Measurements from ENCODE around the gene ZNF280D. TPM values are rescaled to one million over a fixed set of nuclear protein-coding genes. Genes with fewer than 3 reads are reported as not detected.

The ZNF280D gene
- polyA plus RNA-seq, 2 of the 4 experiments (the other 2 are of a cell fraction) = 13.4 to 21.8 TPM

GRCh38 chr15:56732886-56733135 is 498 bp downstream of the ZNF280D start:
- ChIA-PET CTCF (interaction anchor here (2.3 kb wide), 1 partner anchor 14 kb away, joined by 6 read pairs; no protein-coding TSS in a partner anchor), POLR2A (interaction anchor here (0.9 to 1.7 kb wide), 9 partner anchors 14 to 429 kb away, joined by 3 to 17 read pairs (median 4); partner anchors contain the start of gene TCF12)
- DNase-seq (ENCODE audit: low read depth in 1 of 2, low spot score in 1 of 2) = peak in 1 of 2 experiments; percentile 23
- Histone ChIP-seq H3K27ac (peak overlapping the region; percentile 93 to 98), H3K4me3 (peak overlapping the region; percentile 55), H3K4me2 (peak overlapping the region; percentile 89), H3K9me3 (peaks cover 9% of the 10 kb centered on the region; the same call in 1 of the 3 replicates), H3K4me1 (peaks cover 23% of the 10 kb centered on the region)
- TF ChIP-seq PHF8 (IDR thresholded peaks at IDR 0.05; ENCODE audit: borderline replicate concordance, low read depth) (0 out of 2 replicates have a peak, but pooled peaks have one; percentile 83), HOXB13 (CRISPR knock-in tag; IDR thresholded peaks at IDR 0.05; ENCODE audit: low read depth) (0 out of 2 replicates have a peak, but pooled peaks have one; percentile 63), KDM1A (IDR thresholded peaks at IDR 0.05; ENCODE audit: low read depth) (no peak), TP53 (CRISPR knock-in tag; IDR thresholded peaks at IDR 0.05) (no peak)
- 2% methylated on average over 8 of the region's 8 CpGs for WGBS (ENCODE audit: missing lambda C conversion rate)
- ATAC-seq = peak; percentile 62 to 63; a peak in 5 of 6 replicates
- no peak for FAIRE-seq

- H3K27ac ChIP-seq = peak overlapping the region; percentile 93 to 98
- ChIA-PET CTCF (interaction anchor here (2.3 kb wide), 1 partner anchor 14 kb away, joined by 6 read pairs; no protein-coding TSS in a partner anchor), POLR2A (interaction anchor here (0.9 to 1.7 kb wide), 3 partner anchors 14 to 269 kb away, joined by 4 to 10 read pairs (median 6); no protein-coding TSS in a partner anchor)
- ATAC-seq (peak in 1 of 2 experiments; percentile 21; a peak in 4 of 6 replicates), FAIRE-seq (no peak), DNase-seq (ENCODE audit: low read depth in 1 of 2, low spot score in 1 of 2) (peak; percentile 10 to 46)
- WGBS (ENCODE audit: missing lambda C conversion rate) = 9% methylated on average over 12 of the region's 12 CpGs
- H3K4me3 ChIP-seq = peak overlapping the region; percentile 55
- H3K9me3 ChIP-seq = peaks cover 9% of the 10 kb centered on the region; the same call in 1 of the 3 replicates
- peaks cover 23% of the 10 kb centered on the region for H3K4me1 ChIP-seq
- TF ChIP-seq MAZ (IDR thresholded peaks at IDR 0.05; ENCODE audit: borderline replicate concordance, low read depth, low read length) = no peak
- TF ChIP-seq MAX (IDR thresholded peaks at IDR 0.05) = no peak
- TF ChIP-seq HES2 (IDR thresholded peaks at IDR 0.05) = no peak
- TF ChIP-seq USF2 (IDR thresholded peaks at IDR 0.05) = no peak
- TF ChIP-seq EHMT2 (IDR thresholded peaks at IDR 0.05; ENCODE audit: low read depth) = no peak
- no peak for TF ChIP-seq NFE2L2 (conservative IDR thresholded peaks at IDR 0.05; ENCODE audit: low read length)
- no peak for TF ChIP-seq TFCP2L1 (CRISPR knock-in tag; IDR thresholded peaks at IDR 0.05)
- no peak for TF ChIP-seq CEBPB (IDR thresholded peaks at IDR 0.05)
- TF ChIP-seq PHF8 (IDR thresholded peaks at IDR 0.05; ENCODE audit: borderline replicate concordance, low read depth) = no peak
- TF ChIP-seq FOXS1 (CRISPR knock-in tag; IDR thresholded peaks at IDR 0.05) = no peak
- no peak for TF ChIP-seq PBX3 (IDR thresholded peaks at IDR 0.05)
- no peak for TF ChIP-seq GATA3 (IDR thresholded peaks at IDR 0.05; ENCODE audit: borderline replicate concordance)
- no peak for TF ChIP-seq E2F6 (IDR thresholded peaks at IDR 0.05; ENCODE audit: borderline replicate concordance, low read depth)
- TF ChIP-seq NPAS2 (CRISPR knock-in tag; IDR thresholded peaks at IDR 0.05; ENCODE audit: borderline replicate concordance) = no peak
- no peak for TF ChIP-seq POLR2A (IDR thresholded peaks at IDR 0.05; ENCODE audit: low read length)
- TF ChIP-seq REST (IDR thresholded peaks at IDR 0.05) = no peak
- TF ChIP-seq BHLHE40 (IDR thresholded peaks at IDR 0.05; ENCODE audit: low read depth, low read length) = no peak
- TF ChIP-seq RCOR1 (IDR thresholded peaks at IDR 0.05; ENCODE audit: low read depth, low read length) = no peak
- peak overlapping the region; percentile 89 for H3K4me2 ChIP-seq
These were observed 999 bp downstream of the ZNF280D start for GRCh38 chr15:56732135-56732885.
